ENCODE results near the gene PPIP5K1.

The PPIP5K1 gene

GRCh38 chr15:43488790-43489189, 101.2 kb downstream of the PPIP5K1 start:
- no peak for DNase-seq (ENCODE audit: low spot score)

- no peak for DNase-seq (ENCODE audit: low spot score)
Observed at GRCh38 chr15:43487271-43487895, 102.6 kb downstream of the PPIP5K1 start.

DNA sequence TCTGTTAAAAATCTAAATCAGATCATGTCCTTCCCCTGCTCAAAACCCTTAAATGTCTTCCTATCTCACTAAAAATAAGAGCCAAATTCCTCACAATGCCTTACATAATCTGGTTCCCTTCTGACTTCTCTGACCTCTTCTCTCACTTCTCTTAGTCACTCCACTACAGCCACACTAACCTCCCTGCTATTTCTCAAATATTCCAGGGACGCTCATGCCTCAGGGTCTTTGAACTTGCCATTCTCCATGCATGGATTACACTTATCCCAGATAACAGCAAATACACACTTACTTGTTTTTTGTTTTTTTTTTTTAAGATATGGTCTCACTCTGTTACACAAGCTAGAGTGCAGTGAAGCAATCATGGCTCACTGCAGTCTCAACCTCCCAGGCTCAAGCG, 105.6 kb downstream of the PPIP5K1 start:
- no peak for DNase-seq (ENCODE audit: low spot score)
